HG03469 (cell line): Measurements from ENCODE around the gene SYT17.

Experiments used
- ATAC-seq: cut with Tn5 transposase; IDR thresholded peaks from one replicate; pipeline ENCODE4 v1.9.1; 2021; ENCODE audit warnings: mild to moderate bottlenecking, moderate library complexity, moderate number of reproducible peaks; ENCODE audit not compliant: unreplicated experiment

SYT17 gene

GRCh38 chr16:19242987-19243575, 75.0 kb downstream of the SYT17 start:
- no peak for ATAC-seq

- ATAC-seq = no peak
Measured at GRCh38 chr16:19245326-19245925, 77.4 kb downstream of the SYT17 start.

- ATAC-seq = no peak
Measured at GRCh38 chr16:19252904-19253303, 84.9 kb downstream of the SYT17 start.

GRCh38 chr16:19254611-19255010, 86.6 kb downstream of the SYT17 start:
- ATAC-seq = no peak

- ATAC-seq = no peak
Measured at GRCh38 chr16:19264123-19264673, 96.2 kb downstream of the SYT17 start.

- no peak for ATAC-seq
Measured at GRCh38 chr16:19265380-19265930, 97.4 kb downstream of the SYT17 start.

- ATAC-seq = no peak
Measured at GRCh38 chr16:19266774-19267173, 98.7 kb downstream of the SYT17 start.

GRCh38 chr16:19269098-19269497, 101.1 kb downstream of the SYT17 start:
- no peak for ATAC-seq

- ATAC-seq = no peak
Measured at GRCh38 chr16:19274165-19274797, 106.2 kb downstream of the SYT17 start.

GRCh38 chr16:19278403-19278802, 110.4 kb downstream of the SYT17 start:
- no peak for ATAC-seq

GRCh38 chr16:19281246-19281645, 113.2 kb downstream of the SYT17 start:
- no peak for ATAC-seq

- ATAC-seq = no peak
Measured at GRCh38 chr16:19282101-19282500, 114.1 kb downstream of the SYT17 start.

GRCh38 chr16:19283637-19284036, 115.6 kb downstream of the SYT17 start:
- ATAC-seq = no peak

GRCh38 chr16:19284207-19284606, 116.2 kb downstream of the SYT17 start:
- ATAC-seq = no peak

GRCh38 chr16:19285431-19285830, 117.4 kb downstream of the SYT17 start, which contains the start of gene CLEC19A:
CLEC19A (plus strand) TSS chr16:19285731; CDS start chr16:19285852, 121 bp downstream.
- ATAC-seq = no peak

- no peak for ATAC-seq
Measured at GRCh38 chr16:19286827-19287226, 118.8 kb downstream of the SYT17 start.

GRCh38 chr16:19287241-19287640, 119.2 kb downstream of the SYT17 start:
- ATAC-seq = no peak

GRCh38 chr16:19288872-19289799, 121.1 kb downstream of the SYT17 start:
- ATAC-seq = no peak

GRCh38 chr16:19289811-19290485, 121.9 kb downstream of the SYT17 start:
- no peak for ATAC-seq

GRCh38 chr16:19290860-19291259, 122.8 kb downstream of the SYT17 start:
- ATAC-seq = no peak
